H1 (cell line): Measurements from ENCODE around the gene DLG4. TPM values are rescaled to one million over a fixed set of nuclear protein-coding genes. Genes with fewer than 3 reads are reported as not detected.

ENCODE experiments used
- ASH2L ChIP-seq: fragments of 200-600, 300-600 bp; sonication (generic); IDR thresholded peaks from one replicate; pipeline ENCODE4 v1.7.1; 2017; ENCODE audit warnings: low read length
- BCL11A ChIP-seq, 2 experiments: IDR thresholded peaks; one replicate each; pipeline ENCODE4 v1.6.1; 2011; ENCODE audit warnings: low read depth in 2 of 2, low read length in 2 of 2, mild to moderate bottlenecking in 2 of 2
- CHD2 ChIP-seq: IDR thresholded peaks from 2 replicates; pipeline ENCODE4 v1.6.1; 2012; ENCODE audit warnings: low read length, improper control_type of control experiment
- CREB1 ChIP-seq: IDR thresholded peaks from 2 replicates; pipeline ENCODE4 v1.6.1; 2012; ENCODE audit warnings: inconsistent platforms
- EGR1 ChIP-seq: IDR thresholded peaks from 2 replicates; pipeline ENCODE4 v1.6.1; 2011; ENCODE audit warnings: low read depth, low read length, borderline replicate concordance
- EZH2 ChIP-seq: fragments of 200-600 bp; sonication (generic); IDR thresholded peaks from 2 replicates; pipeline ENCODE4 v1.7.1; 2012; ENCODE audit warnings: low read depth, mild to moderate bottlenecking, moderate library complexity, low read length, inconsistent platforms; ENCODE audit not compliant: severe bottlenecking
- HDAC2 ChIP-seq, 2 experiments: fragments of 300-600 bp in 1 of 2; sonication (generic) in 1 of 2; IDR thresholded peaks; 2 replicates each; pipeline ENCODE4 v1.6.1; 2011 to 2012; ENCODE audit warnings: low read depth in 2 of 2, low read length in 2 of 2, mild to moderate bottlenecking in 2 of 2, moderate library complexity in 2 of 2, borderline replicate concordance in 1 of 2, inconsistent platforms in 1 of 2
- KDM1A ChIP-seq: fragments of 200-600, 300-600 bp; sonication (generic); IDR thresholded peaks from 2 replicates; pipeline ENCODE4 v1.7.1; 2016; ENCODE audit warnings: mild to moderate bottlenecking, low read length, borderline replicate concordance
- KDM4A ChIP-seq: IDR thresholded peaks from one replicate; pipeline ENCODE4 v1.7.1; 2012; ENCODE audit warnings: low read depth, mild to moderate bottlenecking, moderate library complexity, low read length, inconsistent platforms; ENCODE audit not compliant: severe bottlenecking
- KDM5A ChIP-seq: fragments of 200-600 bp; IDR thresholded peaks from 2 replicates; pipeline ENCODE4 v1.7.1; 2012; ENCODE audit warnings: mild to moderate bottlenecking, low read length, inconsistent platforms, mixed read lengths
- NANOG ChIP-seq: IDR thresholded peaks from 2 replicates; pipeline ENCODE4 v1.6.1; 2011; ENCODE audit warnings: low read length, low read depth, mild to moderate bottlenecking, inconsistent platforms; ENCODE audit not compliant: insufficient read depth, poor library complexity, severe bottlenecking
- POLR2A ChIP-seq, 2 experiments: IDR thresholded peaks; 1 replicate in 1 of 2; 2 replicates in 1 of 2; pipeline ENCODE4 v1.6.1; 2011; ENCODE audit warnings: low read depth in 2 of 2, low read length in 2 of 2, mild to moderate bottlenecking in 2 of 2; ENCODE audit errors: control extremely low read depth in 1 of 2
- SIN3A ChIP-seq, 2 experiments: IDR thresholded peaks in 1 of 2; conservative IDR thresholded peaks in 1 of 2; 2 replicates each; pipeline ENCODE4 v1.6.1; 2011 to 2012; ENCODE audit warnings: low read length in 2 of 2, improper control_type of control experiment in 1 of 2, low read depth in 1 of 2, mild to moderate bottlenecking in 1 of 2
- SIRT6 ChIP-seq: IDR thresholded peaks from one replicate; pipeline ENCODE4 v1.7.1; 2012; ENCODE audit warnings: low read length, inconsistent platforms
- SP4 ChIP-seq: IDR thresholded peaks from 2 replicates; pipeline ENCODE4 v1.6.1; 2012; ENCODE audit warnings: low read length, inconsistent platforms
- SUZ12 ChIP-seq: fragments of 200-600 bp; sonication (generic); IDR thresholded peaks from 2 replicates; pipeline ENCODE4 v1.6.1; 2012; ENCODE audit warnings: mild to moderate bottlenecking, inconsistent platforms, low read length, moderate library complexity, mixed read lengths
- TAF1 ChIP-seq: IDR thresholded peaks from 2 replicates; pipeline ENCODE4 v1.6.1; 2011; ENCODE audit warnings: mild to moderate bottlenecking, low read depth, low read length
- TBP ChIP-seq: IDR thresholded peaks from 2 replicates; pipeline ENCODE4 v1.6.1; 2011; ENCODE audit warnings: low read depth, low read length, improper control_type of control experiment
- TCF12 ChIP-seq: IDR thresholded peaks from 2 replicates; pipeline ENCODE4 v1.6.1; 2011; ENCODE audit warnings: low read depth, mild to moderate bottlenecking, low read length
- polyA plus RNA-seq, 7 experiments: library from polyadenylated mRNA; depleted of rRNA in 3 of 7; stranded (reverse) in 5 of 7; unstranded in 2 of 7; fragments of >200 nt in 5 of 7; fragments of 200-250 nt in 2 of 7; gene quantifications; 1 replicate in 5 of 7; 2 replicates in 1 of 7; 4 replicates in 1 of 7; pipeline versions ENCODE4 v1.2.1 to v1.2.3, GENCODE V29; 2011 to 2013; ENCODE audit warnings: missing spikeins in 2 of 7, mixed read lengths in 2 of 7
- total RNA-seq: library from RNA; stranded (reverse); fragmentation: NEBNext Ultra II Directional; extraction: Animal tissue kit (Norgen Biotek cat#: 25700); gene quantifications from 2 replicates; pipeline ENCODE4 v1.2.1, GENCODE V29; 2021
- TF ChIP-seq, protein P1 (sequence below): IDR thresholded peaks from 2 replicates; pipeline ENCODE4 v1.6.1; 2011; ENCODE audit warnings: low read depth, mild to moderate bottlenecking, low read length; ENCODE audit not compliant: insufficient read depth
- TF ChIP-seq, protein P2 (sequence below): IDR thresholded peaks from 2 replicates; pipeline ENCODE4 v1.6.1; 2011; ENCODE audit warnings: low read length, improper control_type of control experiment
- TF ChIP-seq, protein P3 (sequence below): IDR thresholded peaks from 2 replicates; pipeline ENCODE4 v1.6.1; 2012; ENCODE audit warnings: inconsistent platforms

DLG4 gene
- total and polyA plus RNA-seq, 2 of the 8 experiments (the other 6 are each of a cell fraction or from before 2014, with no cell fraction given), result 18.9 to 45.9 TPM

DNA sequence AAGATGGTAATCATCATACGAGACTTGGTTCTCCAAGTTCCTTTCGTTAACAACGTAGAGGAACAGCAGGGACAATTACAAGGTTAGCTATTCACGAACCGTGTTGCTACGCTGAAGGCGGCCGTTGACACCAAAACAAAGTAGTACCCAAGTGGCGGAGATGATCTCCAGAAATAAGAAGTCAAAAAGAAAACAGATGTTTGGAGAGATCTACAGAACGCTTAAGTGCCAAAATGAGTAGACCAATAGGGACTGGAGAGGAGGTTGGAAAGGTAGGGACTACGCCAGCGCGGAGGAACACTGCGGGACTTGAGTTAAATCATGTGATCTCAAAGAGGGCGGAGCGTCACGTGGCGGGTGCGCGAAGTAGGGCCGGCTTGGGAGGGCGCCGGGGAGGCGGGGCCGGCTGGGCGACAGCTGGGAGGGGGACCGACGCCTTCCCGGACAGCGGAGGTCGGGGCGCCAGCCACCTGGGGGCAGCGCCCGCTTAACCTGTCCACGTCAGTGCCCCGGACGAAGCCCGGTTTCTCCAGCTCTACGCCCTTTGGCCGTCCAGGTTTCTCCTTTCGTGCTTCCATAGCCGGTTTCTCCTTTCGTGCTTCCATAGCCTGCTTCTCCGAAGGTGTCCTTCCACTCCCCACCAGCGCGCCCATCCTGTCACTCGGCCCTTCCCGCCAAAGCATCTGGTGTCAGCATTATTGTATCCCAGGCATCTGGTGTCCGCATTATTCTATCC lies 23.2 kb upstream of the DLG4 start (continued):
- TF ChIP-seq CHD2 (peak; percentile 94), CREB1 (peak; percentile 75), SIRT6 (no peak), ASH2L (peak; percentile 89), KDM4A (peak; percentile 25), HDAC2 (IDR thresholded peaks at IDR 0.05; ENCODE audit: borderline replicate concordance in 1 of 2, low read depth in 2 of 2, low read length in 2 of 2) (peak; percentile 77 to 95; a peak in 3 of 4 replicates), NANOG (no peak), SUZ12 (no peak), TAF1 (peak; percentile 66), TBP (0 out of 2 replicates have a peak, but pooled peaks have one; percentile 46), EGR1 (no peak), POLR2A (IDR thresholded peaks at IDR 0.05; ENCODE audit: control extremely low read depth in 1 of 2, low read depth in 2 of 2, low read length in 2 of 2) (peak; percentile 66 to 76; a peak in 2 of 3 replicates), SP4 (peak; percentile 99), BCL11A (IDR thresholded peaks at IDR 0.05; ENCODE audit: low read depth in 2 of 2, low read length in 2 of 2) (no peak), KDM5A (peak; percentile 81), KDM1A (no peak), EZH2 (no peak), TCF12 (peak; percentile 70; the same call in 1 of the 2 replicates), SIN3A (conservative IDR thresholded peaks at IDR 0.05 in 1 of 2, IDR thresholded peaks at IDR 0.05 in 1 of 2; ENCODE audit: low read depth in 1 of 2, low read length in 2 of 2) (peak; percentile 97 to 99)
- TF ChIP-seq, protein P1, sequence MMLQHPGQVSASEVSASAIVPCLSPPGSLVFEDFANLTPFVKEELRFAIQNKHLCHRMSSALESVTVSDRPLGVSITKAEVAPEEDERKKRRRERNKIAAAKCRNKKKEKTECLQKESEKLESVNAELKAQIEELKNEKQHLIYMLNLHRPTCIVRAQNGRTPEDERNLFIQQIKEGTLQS, result peak; percentile 97
- TF ChIP-seq, protein P2, sequence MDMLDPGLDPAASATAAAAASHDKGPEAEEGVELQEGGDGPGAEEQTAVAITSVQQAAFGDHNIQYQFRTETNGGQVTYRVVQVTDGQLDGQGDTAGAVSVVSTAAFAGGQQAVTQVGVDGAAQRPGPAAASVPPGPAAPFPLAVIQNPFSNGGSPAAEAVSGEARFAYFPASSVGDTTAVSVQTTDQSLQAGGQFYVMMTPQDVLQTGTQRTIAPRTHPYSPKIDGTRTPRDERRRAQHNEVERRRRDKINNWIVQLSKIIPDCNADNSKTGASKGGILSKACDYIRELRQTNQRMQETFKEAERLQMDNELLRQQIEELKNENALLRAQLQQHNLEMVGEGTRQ, result peak; percentile 99
- TF ChIP-seq, protein P3, sequence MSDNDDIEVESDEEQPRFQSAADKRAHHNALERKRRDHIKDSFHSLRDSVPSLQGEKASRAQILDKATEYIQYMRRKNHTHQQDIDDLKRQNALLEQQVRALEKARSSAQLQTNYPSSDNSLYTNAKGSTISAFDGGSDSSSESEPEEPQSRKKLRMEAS, result peak; percentile 83
